ENCODE results near the gene OTOGL. TPM values are rescaled to one million over a fixed set of nuclear protein-coding genes. Genes with fewer than 3 reads are reported as not detected.

OTOGL gene
- total RNA-seq, 2 experiments from 2014 or later, result not detected

DNA sequence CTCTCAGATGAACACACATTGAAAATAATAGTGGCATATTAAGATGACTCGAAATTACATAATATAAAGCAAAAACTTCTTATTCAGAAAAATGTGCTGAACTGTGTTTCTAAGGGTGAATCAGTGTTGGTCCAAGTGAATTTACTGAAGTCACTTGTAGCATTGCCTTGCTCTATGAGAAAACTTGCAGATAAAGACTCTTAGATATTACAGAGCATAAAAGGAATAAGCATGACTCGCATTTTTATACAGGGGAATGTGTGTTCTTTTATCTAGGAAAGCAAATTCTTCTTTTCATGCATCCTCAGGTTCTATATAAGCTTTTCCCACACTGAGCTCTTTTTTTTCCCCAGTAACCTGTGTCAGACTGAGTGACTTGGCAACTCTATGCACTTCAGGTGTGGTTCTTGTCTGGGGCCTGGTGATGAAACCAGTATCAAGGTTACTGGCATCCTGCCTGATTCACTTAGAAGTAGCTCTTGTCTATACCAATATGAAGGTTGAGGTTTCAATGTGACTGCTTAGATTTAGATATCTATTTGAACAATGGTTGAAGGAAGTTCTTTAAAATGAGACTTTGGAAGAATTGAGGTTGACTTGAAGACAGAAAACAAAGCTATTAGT, 76.1 kb downstream of the OTOGL start:
- BruUV-seq (replicated peaks), result no TSS peak
- H3K9me3 ChIP-seq (ENCODE audit: low read length), result no peaks in the 10 kb centered on the region
- no peaks in the 10 kb centered on the region for H4K20me1 ChIP-seq (ENCODE audit: insufficient read depth, low read length)
- ChIA-PET POLR2A (interaction anchor here (0.9 kb wide), 1 partner anchor 12 kb away, joined by 3 read pairs; no protein-coding TSS in a partner anchor), CTCF (ENCODE audit: unreplicated experiment) (no interaction called here)
- no peak for TF ChIP-seq EZH2phosphoT487 (IDR thresholded peaks at IDR 0.05; ENCODE audit: borderline replicate concordance, low read depth, low read length)
- TF ChIP-seq, protein P1, sequence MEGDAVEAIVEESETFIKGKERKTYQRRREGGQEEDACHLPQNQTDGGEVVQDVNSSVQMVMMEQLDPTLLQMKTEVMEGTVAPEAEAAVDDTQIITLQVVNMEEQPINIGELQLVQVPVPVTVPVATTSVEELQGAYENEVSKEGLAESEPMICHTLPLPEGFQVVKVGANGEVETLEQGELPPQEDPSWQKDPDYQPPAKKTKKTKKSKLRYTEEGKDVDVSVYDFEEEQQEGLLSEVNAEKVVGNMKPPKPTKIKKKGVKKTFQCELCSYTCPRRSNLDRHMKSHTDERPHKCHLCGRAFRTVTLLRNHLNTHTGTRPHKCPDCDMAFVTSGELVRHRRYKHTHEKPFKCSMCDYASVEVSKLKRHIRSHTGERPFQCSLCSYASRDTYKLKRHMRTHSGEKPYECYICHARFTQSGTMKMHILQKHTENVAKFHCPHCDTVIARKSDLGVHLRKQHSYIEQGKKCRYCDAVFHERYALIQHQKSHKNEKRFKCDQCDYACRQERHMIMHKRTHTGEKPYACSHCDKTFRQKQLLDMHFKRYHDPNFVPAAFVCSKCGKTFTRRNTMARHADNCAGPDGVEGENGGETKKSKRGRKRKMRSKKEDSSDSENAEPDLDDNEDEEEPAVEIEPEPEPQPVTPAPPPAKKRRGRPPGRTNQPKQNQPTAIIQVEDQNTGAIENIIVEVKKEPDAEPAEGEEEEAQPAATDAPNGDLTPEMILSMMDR (conservative IDR thresholded peaks at IDR 0.05; ENCODE audit: low read length), result no peak
- H3K36me3 ChIP-seq (ENCODE audit: insufficient read depth, low read length), result no peaks in the 10 kb centered on the region
- no peaks in the 10 kb centered on the region for H3K9me2 ChIP-seq (ENCODE audit: insufficient read depth, low read length)
- H3K27ac ChIP-seq (ENCODE audit: low read depth, low read length, poor library complexity, severe bottlenecking), result no peak overlapping the region
- no peaks in the 10 kb centered on the region for H3K4me1 ChIP-seq (ENCODE audit: insufficient read depth, low read length, poor library complexity, severe bottlenecking)
- intact Hi-C loops (cut with micrococcal nuclease; ENCODE audit: unreplicated experiment), result no loop called here
- no peak overlapping the region for H3K4me2 ChIP-seq (ENCODE audit: low read length)
- no peak overlapping the region for H3K4me3 ChIP-seq (ENCODE audit: low read depth, low read length, poor library complexity, severe bottlenecking)
- no peak for DNase-seq (ENCODE audit: low spot score)
- no peak overlapping the region for H2AFZ ChIP-seq (ENCODE audit: low read length)
- H3K79me2 ChIP-seq (ENCODE audit: insufficient read depth, low read depth, low read length), result no peaks in the 10 kb centered on the region

DNA sequence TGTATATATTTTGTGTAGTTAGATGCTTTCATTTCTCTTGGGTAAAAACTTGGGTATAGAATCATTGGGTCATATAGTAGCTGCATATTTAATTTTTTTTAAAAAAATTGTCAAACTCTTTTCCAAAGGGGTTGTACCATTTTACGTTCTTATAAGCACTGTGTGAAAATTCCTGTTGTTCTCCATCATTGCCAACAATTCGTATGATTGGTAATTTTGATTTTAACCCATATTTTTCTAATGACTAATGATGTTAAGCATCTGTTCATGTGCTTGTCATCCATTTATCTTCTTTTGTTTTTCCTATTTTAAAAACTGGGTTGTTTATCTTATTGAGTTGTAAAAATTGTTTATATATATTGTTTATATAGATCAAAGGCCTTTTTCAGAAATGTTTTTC, 77.4 kb downstream of the OTOGL start:
- TF ChIP-seq, protein P1 (conservative IDR thresholded peaks at IDR 0.05; ENCODE audit: low read length), result no peak
- TF ChIP-seq EZH2phosphoT487 (IDR thresholded peaks at IDR 0.05; ENCODE audit: borderline replicate concordance, low read depth, low read length), result no peak
- intact Hi-C loops (cut with micrococcal nuclease; ENCODE audit: unreplicated experiment), result no loop called here
- Histone ChIP-seq H3K36me3 (ENCODE audit: insufficient read depth, low read length) (no peaks in the 10 kb centered on the region), H3K4me1 (ENCODE audit: insufficient read depth, low read length, poor library complexity, severe bottlenecking) (no peaks in the 10 kb centered on the region), H3K27ac (ENCODE audit: low read depth, low read length, poor library complexity, severe bottlenecking) (no peak overlapping the region), H2AFZ (ENCODE audit: low read length) (no peak overlapping the region), H4K20me1 (ENCODE audit: insufficient read depth, low read length) (no peaks in the 10 kb centered on the region), H3K79me2 (ENCODE audit: insufficient read depth, low read depth, low read length) (no peaks in the 10 kb centered on the region), H3K4me2 (ENCODE audit: low read length) (no peak overlapping the region), H3K9me2 (ENCODE audit: insufficient read depth, low read length) (no peaks in the 10 kb centered on the region), H3K9me3 (ENCODE audit: low read length) (no peaks in the 10 kb centered on the region), H3K4me3 (ENCODE audit: low read depth, low read length, poor library complexity, severe bottlenecking) (no peak overlapping the region)
- no TSS peak for BruUV-seq (replicated peaks)
- CTCF ChIA-PET (ENCODE audit: unreplicated experiment), result no interaction called here
- POLR2A ChIA-PET, result no interaction called here
- DNase-seq (ENCODE audit: low spot score), result no peak

DNA sequence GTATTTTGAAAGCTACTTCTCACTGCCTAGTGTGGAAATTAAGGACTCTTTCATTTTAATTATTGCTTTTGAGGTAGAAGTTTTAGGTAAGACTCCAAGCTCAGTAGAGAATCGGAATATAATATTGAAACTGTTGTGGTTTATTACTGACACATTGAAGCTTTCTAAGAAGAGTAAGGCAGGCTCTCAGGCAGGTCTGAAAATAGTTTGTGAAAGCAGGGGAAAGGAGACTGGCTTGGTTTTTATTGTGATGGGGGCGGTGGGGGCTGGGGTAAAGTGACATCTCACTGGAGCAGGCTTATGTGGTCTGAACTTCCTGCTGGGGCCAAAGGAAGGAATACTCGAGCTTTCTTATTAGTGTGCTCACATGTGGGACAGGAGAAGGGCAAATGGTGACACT, 79.5 kb downstream of the OTOGL start:
- H3K4me2 ChIP-seq (ENCODE audit: low read length), result no peak overlapping the region
- no peak for DNase-seq (ENCODE audit: low spot score)
- TF ChIP-seq, protein P1 (conservative IDR thresholded peaks at IDR 0.05; ENCODE audit: low read length), result no peak
- no peak for TF ChIP-seq EZH2phosphoT487 (IDR thresholded peaks at IDR 0.05; ENCODE audit: borderline replicate concordance, low read depth, low read length)
- H3K9me2 ChIP-seq (ENCODE audit: insufficient read depth, low read length), result no peaks in the 10 kb centered on the region
- ChIA-PET POLR2A (interaction anchor here (0.5 to 1.0 kb wide), 3 partner anchors 12 to 1265 kb away, joined by 3 to 9 read pairs (median 3); no protein-coding TSS in a partner anchor), CTCF (ENCODE audit: unreplicated experiment) (interaction anchor here (0.6 kb wide), 1 partner anchor 807 kb away, joined by 22 read pairs; no protein-coding TSS in a partner anchor)
- no peaks in the 10 kb centered on the region for H4K20me1 ChIP-seq (ENCODE audit: insufficient read depth, low read length)
- no peak overlapping the region for H2AFZ ChIP-seq (ENCODE audit: low read length)
- no peaks in the 10 kb centered on the region for H3K36me3 ChIP-seq (ENCODE audit: insufficient read depth, low read length)
- H3K79me2 ChIP-seq (ENCODE audit: insufficient read depth, low read depth, low read length), result no peaks in the 10 kb centered on the region
- no peak overlapping the region for H3K27ac ChIP-seq (ENCODE audit: low read depth, low read length, poor library complexity, severe bottlenecking)
- intact Hi-C loops (cut with micrococcal nuclease; ENCODE audit: unreplicated experiment), result no loop called here
- H3K9me3 ChIP-seq (ENCODE audit: low read length), result no peaks in the 10 kb centered on the region
- BruUV-seq (replicated peaks), result no TSS peak
- H3K4me3 ChIP-seq (ENCODE audit: low read depth, low read length, poor library complexity, severe bottlenecking), result no peak overlapping the region
- H3K4me1 ChIP-seq (ENCODE audit: insufficient read depth, low read length, poor library complexity, severe bottlenecking), result no peaks in the 10 kb centered on the region
